Measurements from ENCODE around the gene TMUB2. TPM values are rescaled to one million over a fixed set of nuclear protein-coding genes. Genes with fewer than 3 reads are reported as not detected.

The TMUB2 gene
- polyA plus RNA-seq, 1 experiment, result 34.3 TPM

- no peak for TF ChIP-seq CTCF (IDR thresholded peaks at IDR 0.05; ENCODE audit: low read depth, low read length)
Observed at GRCh38 chr17:44176671-44177501, 9.9 kb upstream of the TMUB2 start.

GRCh38 chr17:44177640-44178039 is 9.1 kb upstream of the TMUB2 start:
- TF ChIP-seq CTCF (IDR thresholded peaks at IDR 0.05; ENCODE audit: low read depth, low read length), result no peak
- ChIA-PET POLR2A (no interaction called here), CTCF (no interaction called here)
- no peaks in the 10 kb centered on the region for H3K9me3 ChIP-seq (ENCODE audit: control insufficient read depth, insufficient read depth, low read length)
- H3K27me3 ChIP-seq (ENCODE audit: control insufficient read depth, insufficient read depth, low read length), result no peaks in the 10 kb centered on the region
- DNase-seq (ENCODE audit: low read depth, low spot score), result no peak
- H3K4me3 ChIP-seq (ENCODE audit: low read depth, low read length), result no peak overlapping the region
- no peak overlapping the region for H3K27ac ChIP-seq (ENCODE audit: low read depth, low read length)

More at GRCh38 chr17:44176671-44177501, 9.9 kb upstream of the TMUB2 start:
- Histone ChIP-seq H3K27ac (ENCODE audit: low read depth, low read length) (no peak overlapping the region), H3K27me3 (ENCODE audit: control insufficient read depth, insufficient read depth, low read length) (no peaks in the 10 kb centered on the region), H3K9me3 (ENCODE audit: control insufficient read depth, insufficient read depth, low read length) (no peaks in the 10 kb centered on the region), H3K4me3 (ENCODE audit: low read depth, low read length) (no peak overlapping the region)
- CTCF ChIA-PET, result no interaction called here
- POLR2A ChIA-PET, result no interaction called here
- no peak for DNase-seq (ENCODE audit: low read depth, low spot score)

GRCh38 chr17:44178133-44178532 is 8.6 kb upstream of the TMUB2 start:
- DNase-seq (ENCODE audit: low read depth, low spot score), result no peak
- Histone ChIP-seq H3K27me3 (ENCODE audit: control insufficient read depth, insufficient read depth, low read length) (no peaks in the 10 kb centered on the region), H3K27ac (ENCODE audit: low read depth, low read length) (no peak overlapping the region), H3K4me3 (ENCODE audit: low read depth, low read length) (no peak overlapping the region), H3K9me3 (ENCODE audit: control insufficient read depth, insufficient read depth, low read length) (no peaks in the 10 kb centered on the region)
- ChIA-PET POLR2A (interaction anchor here (0.7 kb wide), 1 partner anchor 30 kb away, joined by 4 read pairs; no protein-coding TSS in a partner anchor), CTCF (no interaction called here)
- TF ChIP-seq CTCF (IDR thresholded peaks at IDR 0.05; ENCODE audit: low read depth, low read length), result no peak

GRCh38 chr17:44183024-44183423 is 3.7 kb upstream of the TMUB2 start:
- no peaks in the 10 kb centered on the region for H3K27me3 ChIP-seq (ENCODE audit: control insufficient read depth, insufficient read depth, low read length)
- ChIA-PET CTCF (no interaction called here), POLR2A (no interaction called here)
- H3K9me3 ChIP-seq (ENCODE audit: control insufficient read depth, insufficient read depth, low read length), result no peaks in the 10 kb centered on the region; the same call in 1 of the 2 replicates
- H3K27ac ChIP-seq (ENCODE audit: low read depth, low read length), result no peak overlapping the region
- no peak for DNase-seq (ENCODE audit: low read depth, low spot score)
- no peak overlapping the region for H3K4me3 ChIP-seq (ENCODE audit: low read depth, low read length)
- no peak for TF ChIP-seq CTCF (IDR thresholded peaks at IDR 0.05; ENCODE audit: low read depth, low read length)

GRCh38 chr17:44184212-44184810 is 2.5 kb upstream of the TMUB2 start:
- DNase-seq (ENCODE audit: low read depth, low spot score), result no peak
- Histone ChIP-seq H3K27me3 (ENCODE audit: control insufficient read depth, insufficient read depth, low read length) (no peaks in the 10 kb centered on the region), H3K4me3 (ENCODE audit: low read depth, low read length) (no peak overlapping the region), H3K27ac (ENCODE audit: low read depth, low read length) (no peak overlapping the region), H3K9me3 (ENCODE audit: control insufficient read depth, insufficient read depth, low read length) (no peaks in the 10 kb centered on the region; the same call in 1 of the 2 replicates)
- ChIA-PET POLR2A (interaction anchor here (0.7 kb wide), 1 partner anchor 38 kb away, joined by 3 read pairs; no protein-coding TSS in a partner anchor), CTCF (interaction anchor here (0.6 to 2.9 kb wide), 5 partner anchors 15 to 306 kb away, joined by 3 to 15 read pairs (median 5); no protein-coding TSS in a partner anchor)
- no peak for TF ChIP-seq CTCF (IDR thresholded peaks at IDR 0.05; ENCODE audit: low read depth, low read length)
